ENCODE results near the gene RFX2. TPM values are rescaled to one million over a fixed set of nuclear protein-coding genes. Genes with fewer than 3 reads are reported as not detected.
A peak's percentile ranks its signal among the peaks of the same experiment; 100 is the strongest.
"Not testable (repeated sequence)": the region's sequence is repeated elsewhere in the genome, so short reads cannot be mapped to it uniquely, and the experiment has no call there.

The RFX2 gene
- total RNA-seq, 1 donor from 2014 or later = 7.9 TPM

DNA sequence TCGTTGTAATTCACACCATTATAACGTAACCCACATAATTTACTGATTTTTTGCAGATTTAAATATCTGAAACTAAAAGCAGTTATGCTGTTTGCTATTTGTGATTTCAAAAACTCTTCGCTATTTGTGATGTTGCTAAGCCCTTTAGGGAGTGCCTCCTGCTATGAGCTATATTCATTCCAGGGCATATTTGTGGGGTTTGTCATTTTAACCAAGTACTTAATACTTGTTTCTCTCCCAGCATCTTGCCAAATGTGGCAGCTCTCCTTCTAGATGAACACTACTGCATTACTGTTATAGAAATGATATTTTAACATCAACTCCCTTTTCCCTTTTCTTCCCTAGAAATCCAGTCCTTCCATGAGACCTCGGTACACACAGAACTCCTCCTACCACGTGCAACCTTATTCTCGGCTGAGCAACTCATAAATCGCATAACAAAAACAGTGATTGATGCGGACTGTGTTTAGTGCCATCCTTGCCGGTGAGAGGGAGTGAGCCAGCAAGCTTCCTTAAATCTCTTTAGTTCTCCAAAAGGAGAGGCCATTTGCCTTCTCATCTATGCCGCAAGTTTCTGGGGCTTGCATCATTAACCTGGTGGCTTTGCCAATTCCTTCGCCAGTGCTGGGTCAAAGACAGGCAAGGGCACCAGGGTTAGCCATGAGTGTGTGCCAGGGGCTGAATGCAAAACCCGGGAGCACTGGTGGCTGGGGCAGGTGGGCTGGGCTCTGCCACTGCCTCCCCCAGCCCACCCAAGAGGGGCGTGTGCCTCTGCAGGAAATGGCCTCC lies 33.4 kb downstream of the RFX2 start:
- DNase-seq (ENCODE audit: extremely low read depth, low read depth, low spot score) = no peak

DNA sequence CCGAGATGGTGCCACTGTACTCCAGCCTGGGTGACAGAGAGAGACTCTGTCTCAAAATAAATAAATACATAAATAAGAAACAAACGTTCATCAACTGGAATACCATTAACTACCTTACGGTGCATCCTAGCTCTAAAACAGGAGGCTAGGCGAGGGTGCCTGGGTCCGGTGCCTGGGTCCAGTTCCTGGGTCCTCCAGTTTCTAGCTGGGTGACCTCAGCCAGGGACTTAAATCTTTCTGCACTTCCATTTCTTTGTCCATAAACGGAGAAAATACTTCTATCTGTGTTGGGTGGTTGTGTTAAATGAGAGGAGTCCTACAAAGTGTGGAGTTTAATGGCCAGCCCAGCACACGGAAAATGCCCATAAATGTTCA lies 34.0 kb downstream of the RFX2 start:
- DNase-seq (ENCODE audit: extremely low read depth, low read depth, low spot score) = no peak

DNA sequence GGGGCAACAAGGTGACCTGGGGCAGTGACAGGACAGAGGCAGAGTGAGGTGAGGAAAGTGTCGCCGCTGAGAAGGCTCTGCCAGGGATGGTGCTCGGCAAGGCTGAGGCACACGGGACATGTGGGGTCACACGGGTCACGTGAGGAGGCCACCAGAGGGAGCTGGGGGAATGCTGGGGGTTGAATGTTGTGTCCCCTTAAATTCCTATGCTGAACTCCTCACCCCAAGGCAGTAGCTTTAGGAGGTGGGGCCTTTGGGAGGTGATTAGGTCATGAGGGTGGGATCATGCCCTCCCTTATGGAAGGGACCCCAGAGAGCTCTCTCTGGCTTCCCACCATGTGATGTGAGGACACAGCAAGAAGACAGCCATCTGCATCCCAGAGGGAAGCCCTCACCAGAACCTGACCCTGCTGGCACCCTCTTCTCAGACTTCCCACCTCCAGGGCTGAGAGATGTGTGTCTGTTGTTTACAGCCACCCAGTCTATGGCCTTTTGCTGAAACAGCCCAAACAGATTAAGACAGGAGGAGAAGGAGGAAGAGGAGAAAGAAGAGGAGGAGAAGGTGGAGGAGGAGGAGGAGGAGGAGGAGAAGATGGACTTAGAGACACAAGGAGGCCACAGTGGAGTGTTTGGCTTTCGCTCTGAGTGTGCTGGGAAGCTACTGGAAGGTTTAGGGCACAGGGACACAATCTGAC lies 35.4 kb downstream of the RFX2 start:
- DNase-seq (ENCODE audit: extremely low read depth, low read depth, low spot score) = no peak

DNA sequence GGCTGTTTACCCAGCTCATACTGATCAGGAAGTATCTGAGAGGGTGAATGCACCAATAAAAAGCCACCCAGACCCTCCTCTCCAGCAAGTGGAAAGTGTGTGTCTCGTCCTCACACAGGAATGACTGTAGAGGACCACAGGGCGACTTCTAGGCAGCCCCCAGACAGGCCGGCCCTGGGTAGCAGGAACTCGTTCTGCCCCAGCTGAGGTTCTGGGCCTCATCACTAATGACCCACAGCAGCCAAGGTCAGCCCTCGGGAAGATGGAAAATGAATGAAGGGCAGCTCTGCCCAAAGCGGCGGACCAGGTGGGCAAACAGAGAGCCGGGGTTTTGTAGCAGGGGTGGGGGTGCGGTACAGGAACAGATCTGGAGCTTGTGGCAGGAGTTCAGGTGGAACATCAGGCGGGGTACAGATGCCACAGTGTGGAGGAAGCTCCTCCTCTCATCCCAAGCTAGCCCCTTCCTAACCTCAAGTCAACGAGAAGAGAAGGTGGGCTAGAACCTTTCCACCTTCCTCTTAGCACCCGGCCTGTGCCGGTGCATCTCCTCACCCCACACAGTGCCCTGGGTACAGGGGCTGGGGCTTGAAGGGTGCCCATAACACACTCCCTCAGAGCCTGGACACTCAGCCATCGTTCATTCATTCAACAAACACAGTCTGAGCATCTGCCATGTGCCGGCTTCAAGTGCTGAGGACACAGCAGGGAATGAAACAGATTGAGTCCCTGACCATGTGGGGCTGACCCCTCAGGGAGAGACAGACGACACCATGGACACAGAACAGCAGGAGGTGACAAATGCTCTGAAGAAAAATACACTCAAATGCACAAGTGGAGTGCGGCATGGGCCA lies 36.2 kb downstream of the RFX2 start:
- no peak for DNase-seq (ENCODE audit: extremely low read depth, low read depth, low spot score)

DNA sequence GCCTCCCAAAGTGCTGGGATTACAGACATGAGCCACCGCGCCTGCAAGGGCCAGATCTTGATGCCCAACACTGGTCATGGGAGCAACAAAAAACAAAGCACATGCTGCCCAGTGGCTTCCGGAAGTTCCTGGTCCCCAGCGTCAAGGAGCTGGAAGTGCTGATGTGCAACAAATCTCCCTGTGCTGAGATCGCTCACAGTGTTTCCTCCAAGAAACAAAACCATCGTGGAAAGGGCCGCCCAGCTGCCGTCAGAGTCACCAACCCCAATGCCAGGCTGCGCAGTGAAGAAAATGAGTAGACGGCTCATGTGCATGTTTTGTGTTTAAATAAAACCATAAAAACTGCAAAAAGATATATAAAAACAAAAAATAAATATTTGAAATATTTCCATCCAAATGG lies 37.1 kb downstream of the RFX2 start:
- not testable (repeated sequence) for DNase-seq (ENCODE audit: extremely low read depth, low read depth, low spot score)

DNA sequence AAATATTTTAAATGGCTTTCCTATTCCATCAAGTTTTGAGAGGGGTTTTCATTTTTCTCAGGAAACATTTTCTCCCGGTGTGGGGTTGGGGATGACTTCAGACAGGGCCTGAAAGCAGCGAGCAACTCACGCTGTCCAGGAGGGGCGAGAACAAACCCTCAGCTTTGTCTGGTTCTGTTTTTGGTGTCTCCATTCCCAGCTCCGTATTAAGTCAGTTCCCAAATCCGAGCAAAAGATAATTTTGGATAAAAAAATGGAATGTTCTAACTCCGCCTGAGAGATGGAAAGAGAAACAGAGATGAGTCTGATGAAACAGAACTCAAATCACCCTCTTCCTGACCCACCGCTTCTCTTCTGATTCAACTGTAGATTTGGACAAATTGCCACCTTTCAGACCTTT lies 38.4 kb downstream of the RFX2 start:
- no peak for DNase-seq (ENCODE audit: extremely low read depth, low read depth, low spot score)

DNA sequence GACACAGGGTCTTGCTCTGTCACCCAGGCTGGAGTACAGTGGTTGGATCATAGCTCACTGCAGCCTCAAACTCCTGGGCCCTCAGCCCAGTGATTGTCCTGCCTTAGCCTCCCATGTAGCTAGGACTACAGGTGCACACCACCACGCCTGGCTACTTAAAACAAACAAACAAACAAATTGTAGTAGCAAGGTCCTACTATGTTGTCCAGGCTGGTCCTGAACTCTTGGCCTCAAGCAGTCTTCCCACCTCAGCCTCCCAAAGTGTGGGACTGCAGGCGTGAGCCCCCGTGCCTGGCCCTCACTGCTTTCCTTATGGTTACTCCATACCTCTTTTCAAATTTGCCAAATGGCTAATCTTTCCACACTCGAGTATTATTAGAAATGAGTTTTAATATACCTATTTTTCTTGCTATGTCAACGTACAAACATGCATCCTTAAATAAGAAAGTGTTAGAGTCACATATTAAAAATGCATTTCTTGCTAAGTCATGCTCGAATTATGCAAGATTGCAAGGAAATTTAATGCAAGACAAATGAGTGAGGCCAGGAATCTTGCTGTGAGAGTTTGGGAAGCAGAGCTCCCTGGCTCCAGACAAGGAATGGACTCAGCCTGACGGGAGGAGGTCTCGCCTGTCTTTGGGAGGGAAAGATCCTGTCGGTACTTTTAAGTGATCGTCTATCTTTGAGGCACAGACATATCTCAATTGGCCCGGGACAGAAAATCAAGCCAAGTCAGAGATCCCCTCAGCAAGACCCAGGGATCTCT lies 39.4 kb downstream of the RFX2 start:
- DNase-seq (ENCODE audit: extremely low read depth, low read depth, low spot score) = no peak

DNA sequence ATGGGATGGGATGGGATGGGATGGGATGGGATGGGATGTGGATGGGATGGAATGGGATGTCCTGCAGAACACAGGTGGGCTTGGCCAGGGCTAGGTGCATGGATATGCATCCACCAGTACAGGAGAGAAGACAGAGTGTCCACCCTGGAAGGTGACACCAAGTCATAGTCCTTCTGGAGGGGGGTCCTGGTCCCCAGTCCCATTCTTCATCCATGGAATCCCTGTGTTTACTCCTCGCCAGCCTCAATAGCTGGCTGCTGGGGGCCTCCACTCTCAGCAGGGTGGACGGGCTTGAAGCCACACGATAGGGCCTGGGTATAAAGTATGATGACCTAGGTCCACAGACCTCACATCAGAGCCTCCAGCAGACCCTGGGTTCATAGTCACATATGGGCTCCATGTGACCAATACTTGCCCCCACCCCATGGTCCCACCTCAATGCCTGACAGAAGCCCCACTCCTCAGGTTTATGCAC lies 40.1 kb downstream of the RFX2 start:
- DNase-seq (ENCODE audit: extremely low read depth, low read depth, low spot score) = no peak

DNA sequence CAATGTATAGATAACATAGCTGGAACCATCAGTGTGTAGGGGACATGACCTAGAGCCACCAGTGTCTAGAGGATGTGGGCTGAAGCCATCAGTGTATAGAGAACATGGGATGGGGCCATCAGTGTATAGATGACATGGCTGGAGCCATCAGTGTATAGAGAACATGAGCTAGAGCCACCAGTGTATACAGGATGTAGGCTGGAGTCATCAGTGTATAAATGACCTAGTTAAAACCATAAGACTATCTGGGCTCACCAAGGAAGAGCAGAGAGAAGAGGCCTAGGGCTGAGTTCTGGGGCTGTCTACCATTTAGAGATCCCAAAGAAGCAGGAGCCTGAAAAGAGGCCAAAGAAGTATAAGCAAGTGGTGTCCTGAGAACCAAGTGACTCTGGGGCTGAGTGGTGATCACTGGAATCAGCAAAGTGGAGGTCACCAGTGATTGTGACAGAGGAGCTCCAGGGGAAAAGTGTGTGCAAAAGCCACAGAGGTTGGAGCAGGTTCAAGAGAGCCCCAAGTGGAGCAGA lies 41.0 kb downstream of the RFX2 start:
- no peak for DNase-seq (ENCODE audit: extremely low read depth, low read depth, low spot score)

DNA sequence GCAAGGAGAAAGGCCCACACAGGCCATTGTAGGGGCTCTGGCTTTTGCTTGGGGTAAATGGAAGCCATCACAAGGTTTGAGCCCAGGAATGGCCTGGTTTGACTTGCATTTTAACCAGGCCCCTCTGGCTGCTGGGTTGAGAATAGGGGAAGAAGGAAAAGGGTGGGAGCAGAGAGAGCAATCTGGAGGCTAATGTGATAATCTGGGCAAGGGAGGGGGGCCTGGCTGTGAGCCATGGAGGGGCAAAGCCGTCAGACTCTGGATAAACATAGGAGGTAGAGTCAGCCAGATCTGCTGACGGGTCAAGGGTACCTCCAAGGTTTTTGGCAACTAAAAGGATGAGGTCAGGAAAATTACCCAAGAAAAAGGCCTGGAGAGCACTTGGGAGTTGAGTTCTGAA lies 41.6 kb downstream of the RFX2 start:
- no peak for DNase-seq (ENCODE audit: extremely low read depth, low read depth, low spot score)

DNA sequence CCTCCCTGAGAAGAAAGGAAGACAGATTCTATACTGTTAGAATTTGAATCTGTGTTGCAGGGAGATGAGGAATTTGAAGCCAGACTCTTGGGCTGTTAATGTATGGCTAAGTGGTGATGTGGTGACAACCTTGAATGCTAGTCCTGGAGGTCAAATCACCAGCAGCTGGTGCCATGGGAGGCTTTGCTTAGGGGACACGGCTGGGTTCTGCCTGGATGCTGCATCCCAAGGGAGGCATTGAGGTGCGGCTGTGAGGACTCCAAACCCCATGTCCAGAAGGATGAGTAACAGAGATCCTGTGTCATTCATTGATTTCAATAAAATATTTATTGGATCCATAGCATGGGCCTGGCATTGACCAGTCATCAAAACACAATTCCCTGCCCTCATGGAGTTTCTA lies 42.3 kb downstream of the RFX2 start:
- no peak for DNase-seq (ENCODE audit: extremely low read depth, low read depth, low spot score)

DNA sequence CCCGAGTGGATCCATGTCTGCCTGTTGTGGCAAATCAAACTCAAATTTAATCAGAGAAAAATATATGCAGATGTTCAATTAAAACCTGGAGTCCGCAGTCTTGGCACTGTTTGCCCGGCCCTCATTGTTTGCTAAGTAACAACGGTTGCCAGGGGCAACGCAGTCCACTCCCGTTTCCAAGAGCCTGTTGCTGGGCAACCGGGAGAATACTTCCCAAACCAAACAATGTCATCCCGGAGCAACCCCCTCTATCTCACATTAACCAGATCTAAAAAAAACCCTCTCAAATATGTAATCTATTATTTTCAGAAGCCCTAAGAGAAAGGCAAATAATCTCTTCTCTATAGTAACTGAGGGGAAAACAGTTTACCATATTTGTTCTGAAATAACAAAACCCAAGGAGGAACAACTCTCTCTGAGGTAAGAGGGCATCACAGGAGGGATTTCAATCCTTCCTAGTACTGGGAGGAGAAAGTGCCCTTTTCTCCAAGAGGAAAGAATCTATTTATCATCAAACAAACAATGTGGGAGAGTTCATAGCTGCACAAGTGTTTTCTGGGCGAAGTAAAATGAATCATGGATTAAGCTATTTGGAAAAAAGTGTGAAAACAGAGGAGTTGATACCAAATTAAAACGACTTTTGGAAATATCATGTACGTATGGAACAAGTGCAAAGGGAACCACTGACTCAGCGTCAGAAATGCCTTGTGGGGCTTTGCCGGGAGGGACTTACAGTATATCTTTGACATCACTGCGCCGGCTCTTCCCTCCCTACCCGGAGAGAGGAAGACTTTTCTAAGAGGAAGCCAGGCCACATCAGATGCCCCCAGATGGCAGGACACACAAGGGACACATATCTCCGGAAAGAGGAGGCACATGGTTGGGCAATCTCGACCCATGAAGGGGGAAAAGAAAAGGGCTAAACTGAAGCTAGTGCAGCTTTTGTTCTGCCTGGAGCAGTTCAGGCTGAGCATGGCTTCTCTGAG lies 43.3 kb downstream of the RFX2 start:
- peak; percentile 99 for DNase-seq (ENCODE audit: extremely low read depth, low read depth, low spot score)

DNA sequence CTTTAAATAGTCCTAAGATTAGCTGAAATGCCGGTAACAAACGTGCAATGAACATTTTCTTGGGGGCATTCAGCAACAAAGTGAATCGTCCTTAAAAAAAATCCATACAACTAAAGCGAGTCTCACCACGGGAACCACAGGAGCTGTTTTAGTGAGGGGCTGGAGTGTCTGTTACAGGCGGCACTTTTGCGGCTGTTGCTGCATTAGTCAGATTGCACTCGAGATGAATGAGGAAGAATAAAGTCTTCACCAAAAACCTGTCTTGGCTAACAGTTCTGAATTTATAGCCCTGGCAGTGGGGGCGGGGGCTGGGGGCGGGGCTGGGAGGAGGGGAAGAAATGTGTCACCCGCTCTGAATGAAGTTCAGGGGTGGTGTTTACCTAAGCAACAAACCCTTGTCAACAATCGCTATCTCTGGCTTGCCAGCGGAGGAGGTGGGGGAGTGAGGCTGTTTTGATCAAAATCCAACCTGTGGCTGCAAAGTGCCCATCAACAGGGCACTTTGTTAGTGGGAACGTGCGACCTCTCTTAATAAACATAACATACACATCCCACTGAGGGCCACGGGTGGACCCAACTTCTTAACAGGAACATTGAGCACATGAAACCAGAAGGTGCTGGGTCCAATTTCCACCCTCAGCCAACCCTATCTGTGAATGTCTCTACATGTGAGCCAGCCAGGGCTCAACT lies 44.5 kb downstream of the RFX2 start:
- DNase-seq (ENCODE audit: extremely low read depth, low read depth, low spot score) = no peak

DNA sequence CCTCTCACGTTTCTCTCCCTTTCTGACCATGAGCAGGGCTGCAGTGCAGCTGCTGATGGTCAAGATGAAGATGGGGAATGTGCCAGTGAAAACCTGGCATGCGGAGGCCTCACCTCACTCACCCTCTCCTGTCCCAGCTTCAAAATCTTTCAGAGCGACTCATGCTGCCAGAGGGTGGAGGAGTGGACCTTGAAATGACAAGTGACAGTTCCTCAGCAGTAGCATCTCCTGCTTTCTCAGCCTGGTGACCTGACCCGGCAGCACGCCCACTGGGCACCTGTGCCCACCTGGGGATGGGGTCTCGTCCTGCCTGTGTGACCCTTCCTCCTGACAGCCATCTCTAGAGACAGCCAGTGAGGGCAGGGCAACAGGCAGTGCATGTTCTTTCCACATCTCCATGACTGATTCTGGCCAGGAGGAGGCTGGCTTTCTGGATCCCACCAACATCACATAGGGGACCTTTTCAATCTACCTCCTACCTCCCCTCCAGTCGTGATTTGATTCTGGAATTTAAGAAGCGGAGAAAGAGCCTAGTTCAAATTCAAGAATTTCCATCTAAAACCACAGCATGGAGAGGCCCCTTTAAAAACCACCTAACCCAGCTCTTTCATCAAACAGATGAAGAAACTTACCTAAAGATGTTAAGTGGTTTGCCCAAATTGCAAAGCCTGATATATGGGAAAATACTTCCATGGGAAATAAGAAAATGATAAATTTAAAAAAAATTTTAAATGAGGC lies 45.8 kb downstream of the RFX2 start:
- no peak for DNase-seq (ENCODE audit: extremely low read depth, low read depth, low spot score)

DNA sequence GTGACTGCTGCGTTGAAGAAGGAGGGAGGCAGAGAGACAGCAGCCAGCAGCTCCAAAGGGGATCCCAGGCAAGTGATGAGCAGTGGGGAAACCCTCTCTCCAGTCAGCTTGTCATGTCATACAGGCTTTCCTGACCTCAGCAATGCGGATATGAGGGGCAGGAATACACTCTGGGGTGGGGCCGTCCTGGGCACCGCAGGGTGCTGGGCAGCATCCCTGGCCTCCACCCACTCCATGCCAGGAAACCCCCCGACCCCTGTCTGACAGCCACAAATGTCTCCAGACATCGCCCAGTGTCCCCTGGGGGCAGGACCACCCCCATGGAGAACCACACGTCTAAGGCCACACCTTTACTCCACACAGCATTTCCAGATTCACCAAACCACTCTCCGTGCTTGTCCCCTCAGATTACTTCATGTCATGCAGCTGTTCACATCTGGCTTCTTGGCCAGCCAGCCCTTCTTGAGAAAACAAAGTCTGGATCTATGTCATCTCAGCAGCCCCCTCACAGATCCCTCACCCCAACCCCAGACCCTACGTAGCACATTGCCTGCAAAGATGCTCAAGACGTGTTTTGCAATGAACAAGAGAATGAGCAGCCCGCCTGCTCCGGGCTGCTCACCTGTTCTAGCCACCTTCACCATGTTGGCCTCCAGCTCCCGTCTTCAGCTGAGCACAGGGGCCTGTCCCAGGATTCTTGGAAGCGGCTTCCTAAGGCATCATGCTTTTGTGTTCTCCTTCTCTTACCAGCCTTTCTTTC lies 46.5 kb downstream of the RFX2 start:
- no peak for DNase-seq (ENCODE audit: extremely low read depth, low read depth, low spot score)

DNA sequence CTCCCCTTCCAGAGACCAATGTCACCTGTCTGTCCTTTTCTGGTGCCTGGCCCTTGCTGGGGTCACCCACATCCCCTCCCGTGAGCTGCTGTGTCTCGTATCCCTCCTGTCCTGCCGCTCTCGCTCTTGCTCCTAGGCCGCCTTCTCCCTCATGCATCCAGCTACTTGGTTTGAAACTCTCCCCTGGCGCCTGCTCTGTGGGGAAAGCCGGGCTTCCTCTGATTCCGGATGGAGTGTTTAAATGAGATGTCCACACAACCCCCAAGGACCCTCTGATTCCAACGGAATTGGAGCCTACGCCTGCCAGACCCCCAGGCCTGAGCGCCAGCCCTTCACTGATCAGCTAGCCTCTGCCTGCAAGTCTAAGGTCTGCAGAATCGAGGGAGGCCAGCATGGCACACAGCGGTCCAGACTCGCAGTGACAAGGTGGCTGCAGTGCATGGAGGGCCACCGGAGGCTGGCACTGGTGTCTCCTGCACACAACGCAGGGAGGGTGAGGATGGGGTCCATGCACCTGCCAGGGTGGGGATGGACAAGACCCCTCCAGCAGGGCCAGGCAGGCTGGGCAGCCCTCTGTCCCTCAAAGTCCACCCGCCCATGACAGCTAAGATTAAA lies 47.2 kb downstream of the RFX2 start:
- DNase-seq (ENCODE audit: extremely low read depth, low read depth, low spot score) = no peak

DNA sequence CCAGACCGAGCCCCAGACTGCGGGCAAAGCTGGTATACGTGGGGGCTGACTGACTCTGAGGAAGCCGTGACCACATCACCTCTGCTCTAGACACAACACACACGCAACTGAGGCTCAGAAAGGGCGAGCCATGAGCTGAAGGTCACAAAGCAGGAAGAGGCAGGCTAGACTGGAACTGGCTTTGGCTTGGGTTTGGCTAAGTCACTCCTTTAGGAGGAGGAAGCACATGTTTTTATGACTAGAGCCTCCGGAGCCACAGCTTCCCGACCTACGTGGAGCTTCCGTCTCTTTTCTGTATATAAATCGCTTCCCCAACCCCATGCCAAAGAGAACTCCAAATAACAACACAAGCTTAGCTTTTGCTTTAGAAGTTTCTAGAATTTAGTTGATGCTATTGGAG lies 48.0 kb downstream of the RFX2 start:
- peak; percentile 96 for DNase-seq (ENCODE audit: extremely low read depth, low read depth, low spot score)
